Measurements from ENCODE around the gene YWHAB.
"Not testable (repeated sequence)": the region's sequence is repeated elsewhere in the genome, so short reads cannot be mapped to it uniquely, and the experiment has no call there.

The YWHAB gene

DNA sequence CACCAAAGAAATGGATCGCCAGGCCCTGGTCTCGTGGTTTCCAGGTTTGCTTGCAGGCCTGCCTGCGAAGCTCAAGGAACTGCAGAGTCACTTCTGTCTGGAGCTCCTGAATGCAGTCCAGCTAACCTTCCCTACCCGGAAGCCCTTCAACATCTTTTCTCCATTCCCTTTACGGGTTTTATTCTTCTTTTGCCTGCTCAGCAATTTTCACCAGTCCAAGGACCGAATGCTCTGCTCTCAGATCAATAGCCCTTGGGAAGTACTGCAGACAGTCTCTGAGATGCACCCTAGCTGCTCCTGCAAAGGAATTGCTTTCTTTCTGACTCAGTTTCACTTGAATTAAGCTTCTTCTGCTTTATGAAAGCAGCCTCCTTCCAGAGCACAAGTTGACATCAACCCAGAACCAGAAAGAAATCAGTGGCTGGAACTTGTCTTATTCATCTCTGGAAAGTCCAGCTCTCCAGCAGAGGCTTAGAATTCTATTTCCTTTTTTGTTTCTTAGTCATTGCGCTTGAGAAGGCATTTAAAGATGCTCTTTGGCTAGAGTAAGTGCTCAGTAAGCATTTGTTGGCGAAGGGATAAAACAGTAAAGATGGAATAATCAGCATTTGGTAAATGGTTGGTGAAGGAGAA, 18.7 kb upstream of the YWHAB start:
- DNase-seq (ENCODE audit: low read depth, low spot score), result no peak

DNA sequence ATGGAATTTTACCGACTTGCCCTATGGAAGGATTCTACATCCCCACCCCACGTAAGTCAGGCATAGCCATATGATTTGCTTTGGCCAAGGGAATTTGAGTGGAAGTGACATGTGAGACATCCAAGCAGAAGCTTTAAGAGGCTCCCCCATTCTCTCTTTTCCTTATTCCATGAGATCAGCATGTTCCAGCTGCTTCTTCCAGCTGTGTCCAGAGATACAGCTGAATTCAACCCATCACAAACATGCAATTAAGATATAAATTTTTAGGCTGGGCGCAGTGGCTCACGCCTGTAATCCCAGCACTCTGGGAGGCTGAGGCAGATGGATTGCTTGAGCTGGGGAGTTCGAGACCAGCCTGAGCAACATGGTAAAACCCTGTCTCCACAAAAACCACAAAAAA, 16.0 kb upstream of the YWHAB start:
- DNase-seq (ENCODE audit: low read depth, low spot score), result no peak

DNA sequence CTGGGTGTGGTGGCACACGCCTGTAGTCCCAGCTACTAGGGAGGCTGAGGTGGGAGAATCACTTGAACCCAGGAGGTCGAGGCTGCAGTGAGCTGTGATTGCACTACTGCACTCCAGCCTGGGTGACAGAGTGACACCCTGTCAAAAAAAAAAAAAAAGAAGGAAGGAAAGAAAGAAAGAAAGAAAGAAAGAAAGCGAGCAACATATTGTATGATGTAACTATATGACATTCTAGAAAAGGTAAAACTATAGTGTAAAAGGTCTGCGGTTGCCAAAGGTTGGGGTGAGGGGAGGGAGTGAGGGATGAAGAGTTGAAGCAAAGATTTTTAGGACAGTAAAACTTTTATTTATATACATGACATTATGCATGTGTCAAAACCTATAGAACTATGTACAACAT, 3.1 kb upstream of the YWHAB start:
- DNase-seq (ENCODE audit: low read depth, low spot score), result not testable (repeated sequence)

DNA sequence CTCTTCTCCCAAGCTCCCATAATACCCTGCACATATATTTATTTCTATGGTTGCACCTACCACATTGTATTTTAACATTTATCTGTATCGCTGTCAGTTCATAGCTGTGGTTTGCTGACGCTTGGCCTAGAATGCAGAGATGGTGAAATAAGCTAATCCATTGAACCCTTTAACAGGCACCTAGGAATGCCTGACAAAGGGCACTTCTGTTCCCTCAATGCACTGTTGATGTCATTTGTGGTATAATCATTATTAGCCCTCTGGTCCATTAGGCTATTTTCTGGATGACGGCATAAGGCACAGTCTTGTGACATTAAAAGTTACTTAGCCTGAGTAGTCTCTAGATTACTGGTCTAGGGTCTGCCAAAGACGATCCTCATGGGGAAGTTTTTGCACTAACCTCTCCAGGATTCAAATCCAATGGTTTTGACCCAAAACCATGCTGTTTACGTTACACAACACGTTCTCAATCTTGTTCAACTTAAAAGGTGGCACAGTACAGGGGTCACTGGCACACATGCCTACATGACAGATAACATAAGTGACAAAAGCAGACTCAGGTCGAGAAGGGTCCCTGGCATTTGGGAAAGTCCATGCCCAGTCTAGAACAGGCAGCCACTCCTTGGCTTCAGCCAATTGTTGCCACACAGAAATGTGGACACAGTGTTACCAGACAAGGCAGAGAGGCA, 2.1 kb upstream of the YWHAB start:
- no peak for DNase-seq (ENCODE audit: low read depth, low spot score)

DNA sequence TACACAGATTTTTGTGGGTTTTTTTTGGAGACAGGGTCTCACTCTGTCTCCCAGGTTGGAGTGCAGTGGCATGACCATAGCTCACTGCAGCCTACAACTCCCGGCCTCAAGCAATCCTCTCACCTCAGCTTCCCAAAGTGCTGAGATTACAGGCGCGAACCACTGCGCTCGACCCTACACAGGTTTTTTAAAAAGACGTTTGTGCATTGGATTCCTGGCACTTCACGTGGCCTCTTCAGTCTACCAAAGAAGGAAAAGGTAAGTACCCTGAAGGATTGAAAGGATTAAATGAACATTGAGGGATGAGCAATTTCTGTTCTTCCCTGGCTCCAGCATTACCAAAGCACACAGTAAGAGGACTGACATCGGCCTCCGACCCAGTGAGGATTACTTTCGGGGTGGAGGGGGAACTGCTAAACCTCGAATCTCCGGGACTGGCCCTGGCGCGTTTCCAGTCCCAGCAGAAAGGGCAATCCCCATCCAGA, 556 bp upstream of the YWHAB start:
- no peak for DNase-seq (ENCODE audit: low read depth, low spot score)

DNA sequence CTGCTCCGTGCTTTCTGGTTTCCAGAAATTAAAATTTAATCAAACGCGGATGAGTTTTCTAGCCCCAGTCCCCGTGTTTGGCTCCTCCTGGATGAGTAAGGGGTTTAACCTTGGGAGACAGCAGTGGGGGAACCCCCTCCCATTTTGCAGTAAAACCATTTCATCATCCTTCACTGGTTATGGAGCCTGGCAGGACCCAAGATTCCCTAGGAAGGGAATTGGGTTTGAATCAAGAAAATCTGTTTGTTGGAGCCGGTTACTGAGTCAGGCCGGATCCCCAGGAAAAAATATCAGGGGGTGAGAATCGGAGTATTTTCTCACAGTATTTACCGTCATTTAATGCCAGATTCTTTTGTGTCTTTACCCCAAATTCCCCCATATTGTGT, 754 bp downstream of the YWHAB start:
- DNase-seq (ENCODE audit: low read depth, low spot score), result no peak

DNA sequence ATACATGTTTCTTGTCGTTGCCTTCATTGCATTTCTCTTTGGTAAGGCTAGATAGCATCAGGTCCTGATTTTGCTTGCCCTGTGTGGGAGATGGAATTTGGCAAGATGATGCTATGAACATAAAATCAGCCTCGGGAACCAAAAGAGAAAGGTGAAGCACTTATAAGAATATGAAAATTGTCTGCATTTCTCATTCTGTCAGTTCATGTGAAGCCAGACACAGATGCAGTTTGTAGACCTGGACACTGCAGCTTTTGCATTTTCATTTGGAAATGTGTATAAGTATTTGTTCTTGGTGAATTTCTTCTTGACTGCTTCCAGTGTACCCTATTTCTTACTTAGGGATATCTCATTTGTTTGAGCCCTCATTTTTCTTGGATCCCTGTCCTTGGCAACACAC, 1.3 kb downstream of the YWHAB start:
- DNase-seq (ENCODE audit: low read depth, low spot score), result no peak

DNA sequence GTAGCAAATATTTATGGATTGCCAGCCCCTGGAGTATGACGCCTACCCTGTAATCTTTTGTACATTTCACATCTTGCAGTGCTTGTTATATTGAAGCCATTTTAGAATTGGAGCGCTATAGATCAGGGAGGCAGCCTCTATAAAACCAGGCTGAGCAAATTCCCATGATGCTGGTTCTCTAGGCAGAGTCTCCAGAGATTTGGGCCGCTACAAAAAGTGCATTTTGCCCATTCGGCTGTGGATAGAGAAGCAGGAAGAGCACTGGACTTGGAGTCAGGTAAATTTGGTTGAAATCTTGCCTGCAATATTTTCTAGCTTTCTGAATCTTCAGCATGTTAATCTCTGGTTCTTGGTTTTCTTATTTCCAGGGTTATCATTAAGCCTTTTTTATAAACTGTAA, 2.0 kb downstream of the YWHAB start:
- no peak for DNase-seq (ENCODE audit: low read depth, low spot score)

DNA sequence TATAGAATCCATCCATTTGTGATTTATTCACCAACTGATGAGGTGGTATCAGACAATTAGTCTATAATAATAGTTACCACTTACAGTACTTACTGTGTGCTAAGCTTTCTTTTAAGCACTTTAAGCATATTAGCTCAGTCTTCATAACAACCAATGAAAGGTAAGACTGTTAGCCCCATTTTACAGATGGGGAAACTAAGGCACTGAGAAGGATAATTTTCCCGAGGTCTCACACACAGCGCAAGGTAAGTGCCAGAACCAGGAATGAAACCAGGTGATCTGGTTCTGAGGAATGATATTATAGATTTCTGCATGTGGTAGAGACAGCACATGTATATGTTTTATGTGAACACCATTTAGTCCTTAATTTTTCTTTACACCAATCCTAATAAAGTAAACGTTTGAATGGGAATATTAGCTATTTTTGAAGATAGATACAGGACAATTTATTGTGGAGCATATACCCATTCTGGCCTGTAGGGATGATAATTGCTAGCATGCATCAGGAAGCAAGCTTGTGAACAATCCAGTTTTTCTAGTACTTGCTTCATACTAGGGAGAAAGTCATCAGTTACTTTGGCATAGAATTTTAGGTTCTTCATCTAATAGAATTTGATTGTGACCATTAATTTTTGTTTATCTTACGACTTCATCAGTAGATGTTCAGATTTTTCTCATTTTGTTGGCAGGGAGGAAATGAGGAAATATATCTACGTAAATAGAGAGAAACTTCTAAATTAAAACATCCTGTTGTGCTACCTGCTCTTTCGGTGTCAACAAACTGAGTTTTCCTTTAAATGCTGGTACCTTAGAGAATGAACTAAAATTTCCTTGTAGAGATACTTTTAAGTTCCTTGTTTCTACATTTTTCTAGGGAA, 3.0 kb downstream of the YWHAB start:
- DNase-seq (ENCODE audit: low read depth, low spot score), result no peak

DNA sequence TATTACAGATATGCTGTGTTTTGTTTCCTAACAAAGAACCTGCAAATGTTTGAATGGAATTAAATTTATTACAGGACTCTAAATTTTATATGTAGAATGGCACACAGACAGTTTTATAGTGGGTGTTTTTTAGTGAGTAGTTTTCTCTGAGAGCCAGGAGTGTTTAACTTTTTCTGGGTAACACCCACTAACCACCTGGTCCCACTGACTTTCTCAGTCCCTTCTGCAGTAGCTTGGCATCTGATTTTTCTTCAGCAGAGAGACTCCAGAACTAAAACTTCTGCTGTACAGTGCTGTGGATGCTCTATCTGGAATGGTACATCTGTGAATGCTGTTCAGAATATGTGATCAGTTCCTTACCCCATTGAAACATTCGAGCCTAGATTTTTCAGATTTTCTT, 6.3 kb downstream of the YWHAB start:
- no peak for DNase-seq (ENCODE audit: low read depth, low spot score)

DNA sequence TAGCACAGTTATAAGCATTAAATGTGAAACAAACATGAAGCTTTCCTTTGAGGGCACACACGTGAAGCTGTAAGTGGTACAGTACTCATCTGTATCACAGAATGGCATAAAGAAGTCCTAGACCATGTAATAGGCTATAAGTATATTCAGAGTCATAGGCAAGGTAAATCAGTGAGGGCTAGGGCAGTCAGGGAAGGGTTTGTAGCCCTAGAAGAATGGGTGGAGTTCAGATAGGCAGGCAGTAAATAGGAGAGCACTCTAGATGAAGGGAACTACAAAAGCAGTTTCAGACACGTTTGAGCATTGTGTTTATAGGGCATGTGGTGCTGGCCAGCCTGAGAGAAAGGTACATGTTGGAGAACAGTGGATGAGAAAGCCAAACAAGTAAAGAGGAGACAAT, 9.5 kb downstream of the YWHAB start:
- no peak for DNase-seq (ENCODE audit: low read depth, low spot score)

DNA sequence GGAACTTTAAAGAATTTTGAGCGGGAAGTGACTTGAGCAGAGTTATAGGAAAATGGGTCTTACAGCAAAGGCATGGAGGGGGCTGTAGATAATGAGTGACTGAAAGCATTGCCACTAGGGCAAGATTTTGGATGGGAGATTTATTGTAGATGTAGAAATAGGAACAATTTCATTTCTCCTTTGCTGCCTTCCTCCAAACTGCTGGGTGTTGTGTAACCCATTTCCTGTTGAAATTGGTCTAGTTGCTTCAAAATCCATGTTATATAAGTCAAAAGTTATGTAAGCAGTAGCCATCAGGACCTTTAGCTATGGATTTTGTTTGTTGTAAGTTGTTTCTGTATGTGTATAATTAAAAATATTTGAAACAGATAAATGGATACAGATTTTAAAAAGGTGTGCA, 11.1 kb downstream of the YWHAB start:
- no peak for DNase-seq (ENCODE audit: low read depth, low spot score)

DNA sequence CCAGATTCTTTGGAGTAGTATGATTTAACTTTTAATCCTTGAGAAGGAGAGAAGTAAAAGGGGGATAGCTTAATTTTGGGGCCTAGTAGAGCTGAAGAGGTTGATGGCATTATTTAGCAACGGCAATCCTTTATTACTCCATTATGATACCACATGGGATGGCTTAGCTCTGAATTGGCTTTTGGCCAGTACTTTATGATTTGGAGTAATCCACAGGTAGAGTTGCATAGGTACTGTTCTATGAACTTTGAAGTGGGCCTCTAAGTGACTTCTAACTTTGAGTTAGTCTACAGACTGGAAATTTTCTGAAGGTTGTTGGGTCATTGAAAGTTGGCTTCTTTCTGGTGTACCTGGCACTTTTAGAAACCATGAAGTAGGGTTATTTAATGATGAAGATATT, 11.6 kb downstream of the YWHAB start:
- no peak for DNase-seq (ENCODE audit: low read depth, low spot score)

DNA sequence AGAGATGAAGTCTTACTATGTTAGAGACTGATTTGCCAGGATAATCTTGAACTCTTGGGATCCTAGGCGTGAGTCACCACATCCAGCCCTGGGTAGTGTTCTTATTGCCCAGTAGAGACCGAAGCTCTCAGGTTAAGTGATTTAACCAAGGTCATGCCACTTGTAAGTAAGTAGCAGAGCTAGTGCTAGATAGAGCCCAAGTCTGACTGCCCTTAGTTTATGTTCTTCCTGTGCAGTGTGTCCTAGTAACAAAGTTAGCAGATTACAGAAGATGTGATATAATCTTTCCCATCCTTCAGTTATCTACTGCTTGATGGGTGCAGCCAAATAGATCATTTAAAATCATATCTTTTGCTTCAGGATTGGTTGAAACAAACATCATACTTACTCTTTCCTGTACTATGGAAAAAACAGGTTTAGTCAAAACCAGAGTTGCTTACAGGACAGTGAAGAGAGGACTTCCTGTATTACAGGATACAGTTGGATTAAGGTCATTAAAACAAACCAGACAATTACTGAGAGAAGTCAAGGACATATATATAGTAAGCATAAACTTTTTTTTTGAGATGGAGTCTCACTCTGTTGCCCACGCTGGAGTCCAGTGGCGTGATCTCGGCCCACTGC, 14.8 kb downstream of the YWHAB start:
- DNase-seq (ENCODE audit: low read depth, low spot score), result no peak

DNA sequence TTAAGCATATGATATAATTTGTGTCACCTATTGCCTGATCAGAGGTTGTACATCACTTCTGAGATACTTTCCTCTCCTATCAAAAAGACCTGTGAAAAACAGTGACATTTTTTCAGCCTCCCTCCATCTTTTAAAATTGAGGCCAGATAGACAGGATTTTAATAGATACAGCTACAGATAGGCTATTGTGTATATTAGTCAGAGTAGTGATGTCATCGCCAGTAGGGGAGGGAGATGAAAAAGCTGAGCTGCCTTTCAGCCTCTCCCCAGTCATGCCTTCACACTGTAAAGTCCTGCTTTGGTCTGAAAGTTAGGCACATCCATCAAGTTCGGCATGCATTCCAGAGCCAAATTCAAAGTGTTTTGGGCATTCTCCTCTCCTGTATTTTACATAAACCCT, 16.5 kb downstream of the YWHAB start:
- DNase-seq (ENCODE audit: low read depth, low spot score), result no peak

DNA sequence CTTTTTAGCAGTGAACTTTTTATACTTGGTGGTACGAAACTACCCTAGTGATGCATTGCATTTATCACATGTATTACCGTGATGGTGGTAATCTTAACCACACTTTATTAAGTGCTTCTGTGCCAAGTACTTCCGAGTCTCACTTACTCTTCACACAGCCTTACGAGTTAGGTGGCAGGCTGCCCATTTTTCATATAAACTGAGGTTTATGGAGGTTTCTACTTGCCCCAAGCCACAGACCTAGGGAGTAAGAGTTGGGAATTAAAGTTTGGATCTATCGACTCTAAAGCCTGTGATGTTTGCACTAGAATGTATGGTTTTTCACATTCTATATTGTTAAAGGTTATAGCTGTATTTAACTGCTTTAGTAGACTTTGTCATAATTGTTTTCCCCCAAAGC, 18.9 kb downstream of the YWHAB start:
- DNase-seq (ENCODE audit: low read depth, low spot score), result no peak

DNA sequence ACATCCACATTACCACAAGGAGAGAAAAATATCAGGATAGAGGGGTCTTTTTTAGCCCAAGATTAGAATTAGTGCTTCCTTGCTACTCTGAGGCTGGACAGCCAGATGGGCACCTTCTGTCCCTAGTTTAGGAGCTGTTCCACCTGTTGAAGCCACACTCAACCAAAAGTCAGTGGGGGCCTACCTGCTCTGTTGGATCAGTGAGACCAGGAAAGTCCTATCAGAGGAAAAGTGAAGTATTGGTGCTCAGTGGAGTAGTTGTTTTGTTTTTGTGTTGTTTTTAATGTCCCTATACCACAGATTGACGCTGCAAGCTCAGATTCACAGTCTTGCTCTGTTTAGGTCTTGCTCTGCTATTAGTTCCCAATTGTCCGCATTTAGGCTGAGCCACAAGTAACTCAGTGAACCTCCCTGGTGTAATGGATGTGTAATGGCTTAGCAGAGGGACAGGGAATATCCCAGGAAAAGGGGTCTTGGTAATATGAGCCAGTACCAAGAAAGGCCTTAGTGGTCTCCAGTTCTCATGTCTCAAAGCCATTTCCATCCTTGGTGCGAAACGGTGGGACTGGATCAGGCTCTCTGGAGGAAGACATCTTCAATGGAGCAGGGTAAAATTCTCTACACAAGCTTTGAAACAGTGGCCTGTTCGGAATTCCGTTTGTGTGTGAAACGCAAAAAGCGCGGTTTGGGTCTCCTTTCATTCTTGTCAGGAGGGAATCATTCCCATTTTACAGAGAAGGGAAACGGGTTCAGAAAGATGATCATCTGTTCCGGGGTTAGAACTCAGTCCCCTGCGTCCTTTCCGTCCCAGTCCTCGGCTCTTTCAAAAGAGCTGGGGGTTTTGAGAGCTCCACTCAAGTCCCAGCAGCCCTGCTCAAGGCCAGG, 23.7 kb downstream of the YWHAB start:
- no peak for DNase-seq (ENCODE audit: low read depth, low spot score)

DNA sequence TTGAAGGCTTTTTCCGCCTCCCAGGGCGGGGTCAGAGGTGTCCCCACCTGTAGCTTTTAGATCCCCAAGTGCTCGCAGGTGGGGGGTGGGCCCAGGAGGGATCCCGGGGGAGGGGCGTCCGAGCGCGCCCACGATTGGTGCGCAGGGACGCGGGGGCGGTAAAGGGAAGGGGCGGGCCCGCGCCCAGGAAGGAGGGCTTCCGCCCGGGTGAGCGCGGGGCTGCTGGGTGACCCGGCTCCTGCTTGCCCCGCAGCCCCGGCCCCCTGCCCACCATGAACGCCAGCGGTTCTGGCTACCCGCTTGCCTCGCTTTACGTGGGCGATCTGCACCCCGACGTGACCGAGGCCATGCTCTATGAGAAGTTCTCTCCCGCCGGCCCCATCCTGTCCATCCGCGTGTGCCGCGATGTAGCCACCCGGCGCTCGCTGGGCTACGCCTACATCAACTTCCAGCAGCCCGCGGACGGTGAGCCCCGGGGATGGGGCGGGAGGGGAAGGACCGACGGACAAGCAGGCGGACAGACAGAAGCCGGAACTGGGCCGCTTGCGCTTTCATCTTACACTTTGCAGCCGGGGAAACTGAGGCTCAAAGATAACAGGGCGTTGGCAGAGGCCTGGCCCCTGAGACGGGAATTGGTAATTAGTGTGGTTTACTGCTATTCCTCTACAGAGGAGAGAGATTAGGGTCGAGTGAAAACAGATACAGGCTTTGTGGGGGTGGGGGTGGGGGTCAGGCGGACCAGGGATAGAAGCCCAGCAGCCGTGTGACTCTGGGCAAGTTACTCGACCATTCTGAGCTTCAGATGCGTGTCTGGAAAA, 24.6 kb downstream of the YWHAB start, which contains the start of gene PABPC1L:
TSS of gene PABPC1L (plus strand) at position 189 of the 818 bp plus-strand sequence. CDS start at position 273, 84 bp downstream.
- DNase-seq (ENCODE audit: low read depth, low spot score), result peak; percentile 61

DNA sequence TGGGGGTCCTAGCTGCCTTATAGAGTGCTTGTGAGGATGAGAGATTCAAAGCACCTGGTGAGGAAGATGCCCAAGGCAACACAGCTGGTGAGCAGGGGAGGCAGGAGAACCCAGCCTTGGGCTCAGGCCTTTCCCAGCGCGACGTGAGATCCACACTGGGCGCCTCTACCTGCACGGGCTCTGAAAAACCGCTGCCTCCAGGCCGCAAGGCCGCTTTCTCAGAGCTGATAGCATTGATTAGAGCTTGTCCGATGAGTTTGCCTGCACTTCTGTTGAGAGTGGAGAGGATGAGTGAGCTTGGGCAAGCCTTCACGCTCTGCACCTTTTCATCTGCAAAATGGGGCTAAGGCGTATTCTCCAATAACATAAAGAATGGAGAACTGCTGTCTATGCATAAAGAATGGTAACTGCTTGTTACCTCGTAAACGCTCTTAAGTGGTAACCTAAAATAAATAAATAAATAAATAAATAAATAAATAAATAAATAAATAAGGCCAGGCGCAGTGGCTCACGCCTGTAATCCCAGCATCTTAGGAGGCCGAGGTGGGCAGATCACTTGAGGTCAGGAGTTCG, 25.3 kb downstream of the YWHAB start:
- DNase-seq (ENCODE audit: low read depth, low spot score), result no peak
